NCI-H774 (cell line): ENCODE measurements around the gene CES2.

Experiments used
- DNase-seq: peaks from one replicate; lab custom pipeline; 2025; lab: John Stamatoyannopoulos, UW

The CES2 gene

DNA sequence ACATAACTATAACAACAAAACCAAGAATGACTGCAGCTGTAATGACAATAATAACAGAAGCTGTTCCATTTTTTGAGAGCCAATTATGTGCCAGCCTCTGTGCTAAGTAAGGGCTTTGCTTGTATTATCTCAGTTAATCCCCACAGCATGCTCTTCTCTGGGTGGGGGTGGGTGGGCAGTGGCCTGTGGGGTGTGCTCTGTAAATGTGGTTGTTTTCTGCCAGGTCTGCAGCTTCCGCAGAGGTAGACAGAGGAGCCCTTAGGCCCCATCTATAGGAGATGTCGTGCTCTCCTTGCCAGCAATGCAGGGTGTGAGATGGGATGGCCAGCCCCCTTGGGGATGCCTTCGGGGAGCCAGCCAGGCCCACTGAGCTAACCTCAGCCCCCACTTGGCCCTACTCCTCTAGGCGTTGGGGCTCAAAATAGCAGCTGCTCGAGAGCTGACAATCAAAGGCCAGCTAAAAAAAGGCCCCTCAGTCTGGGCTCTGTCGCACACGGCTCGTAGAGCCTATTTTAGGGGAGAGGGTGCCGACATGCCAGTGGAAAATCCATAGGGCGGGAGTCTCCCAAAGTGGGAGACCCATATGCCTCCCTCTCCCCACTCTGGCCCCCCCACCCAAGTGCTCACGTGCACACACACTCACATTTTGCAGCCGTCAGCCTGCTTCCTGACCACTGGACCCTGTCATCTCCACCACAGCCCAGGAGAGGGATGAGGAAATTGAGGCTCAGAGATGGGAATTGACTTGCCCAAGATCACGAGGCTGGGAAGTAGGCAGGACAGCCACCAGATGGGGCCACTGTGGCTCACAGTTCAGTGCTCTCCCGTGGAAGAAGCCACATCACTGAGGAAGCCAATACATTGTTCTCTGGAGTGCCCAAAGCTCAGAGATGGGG lies 32.4 kb upstream of the CES2 start:
- no peak for DNase-seq

DNA sequence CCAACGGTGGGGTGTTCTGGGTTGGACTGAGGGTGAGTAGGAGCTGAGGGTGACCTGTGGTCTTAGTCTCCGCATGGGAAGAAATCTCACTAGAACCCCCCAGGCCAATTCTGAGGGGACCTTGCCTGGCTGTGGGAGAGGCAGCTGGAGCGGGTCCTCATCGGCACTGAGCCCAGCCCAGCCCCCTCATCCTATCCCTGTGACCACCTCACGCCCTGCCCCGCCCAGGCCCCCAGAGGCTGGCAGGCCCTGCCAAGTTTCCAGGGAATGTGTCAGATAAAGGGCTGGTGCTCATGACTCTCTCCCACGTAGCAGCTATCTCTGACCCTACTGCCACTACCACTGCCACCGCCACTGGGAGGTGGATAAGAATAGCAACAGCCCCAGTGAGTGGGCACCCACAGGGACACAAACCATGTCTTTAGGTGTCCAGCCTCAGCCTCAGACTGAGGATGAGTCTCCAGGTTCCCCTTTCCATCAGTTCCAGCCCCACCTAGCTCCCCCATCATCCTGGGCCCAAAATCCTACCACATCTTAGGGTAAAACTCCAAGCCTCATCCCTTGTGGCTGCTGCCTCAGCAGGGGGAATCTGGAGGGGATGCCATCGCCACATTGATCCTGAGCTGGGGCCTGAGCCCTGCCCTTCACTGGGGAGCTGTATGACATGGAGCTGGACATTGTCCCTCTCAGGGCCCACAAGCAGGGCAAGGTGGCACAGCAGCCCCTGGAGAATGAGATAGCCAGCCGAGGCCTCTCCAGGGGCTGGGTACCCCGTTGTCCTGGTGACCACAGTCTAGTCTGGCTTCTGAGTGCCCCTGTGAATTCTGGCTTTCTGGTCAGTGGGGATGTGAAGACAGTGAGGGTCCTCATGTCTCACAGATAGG lies 31.5 kb upstream of the CES2 start:
- DNase-seq = no peak

DNA sequence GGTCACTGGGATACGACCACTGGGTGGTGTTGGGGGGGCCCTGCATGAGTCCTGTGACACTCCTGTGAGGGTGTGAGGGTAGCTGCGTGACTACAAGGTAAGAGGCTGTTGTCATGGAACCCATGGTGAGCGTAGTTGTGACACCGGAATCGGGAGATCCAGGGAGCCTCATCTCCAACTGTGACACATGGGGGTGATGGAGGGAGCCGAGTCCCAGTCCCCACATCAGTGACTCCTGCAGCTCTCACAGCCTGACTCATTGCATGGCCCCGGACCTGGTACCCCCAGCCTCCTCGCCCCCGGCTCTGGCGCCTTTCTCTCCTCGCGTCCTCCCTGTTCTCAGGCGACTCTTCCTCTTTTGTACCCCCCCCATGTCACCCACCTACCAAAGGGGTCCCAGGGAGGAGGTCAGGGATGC lies 30.9 kb upstream of the CES2 start:
- DNase-seq = no peak

DNA sequence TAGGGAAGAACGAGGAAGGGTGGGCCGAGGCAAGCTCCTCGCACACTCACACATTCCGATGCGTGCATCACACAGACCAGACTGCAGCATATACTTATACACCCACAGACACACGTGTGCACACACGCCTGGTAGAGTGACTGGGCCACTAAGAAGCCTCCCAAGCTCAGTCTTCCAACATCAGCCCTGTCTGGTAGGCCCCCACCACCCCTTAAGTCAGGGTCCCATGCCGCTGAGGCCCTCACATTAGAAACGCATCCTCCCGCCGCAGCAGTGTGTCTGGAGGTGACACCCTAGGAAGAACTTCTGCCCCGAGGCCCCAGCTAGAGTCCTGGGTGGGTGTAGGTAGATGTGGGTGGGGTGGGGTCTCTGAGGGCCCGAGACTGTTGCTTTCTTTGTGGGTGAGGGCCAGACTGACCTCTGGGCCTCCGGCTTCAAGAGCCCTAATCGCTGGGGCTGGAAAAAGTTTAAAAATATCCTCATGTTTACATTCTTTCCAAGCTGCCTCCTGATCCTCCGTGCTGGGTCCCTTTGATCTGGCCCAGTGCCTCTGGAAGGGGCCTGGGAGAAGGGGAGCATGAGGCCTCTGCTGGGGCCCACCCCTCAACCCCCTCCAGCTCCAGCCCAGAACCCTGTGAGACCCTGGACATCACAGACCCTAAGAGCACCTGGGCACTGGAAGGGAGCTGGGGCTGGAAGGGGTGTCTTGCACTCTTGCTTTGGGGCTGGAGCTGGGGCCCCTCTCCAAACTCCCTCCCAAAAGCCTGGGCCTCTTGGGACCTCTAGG lies 30.3 kb upstream of the CES2 start:
- DNase-seq = no peak

DNA sequence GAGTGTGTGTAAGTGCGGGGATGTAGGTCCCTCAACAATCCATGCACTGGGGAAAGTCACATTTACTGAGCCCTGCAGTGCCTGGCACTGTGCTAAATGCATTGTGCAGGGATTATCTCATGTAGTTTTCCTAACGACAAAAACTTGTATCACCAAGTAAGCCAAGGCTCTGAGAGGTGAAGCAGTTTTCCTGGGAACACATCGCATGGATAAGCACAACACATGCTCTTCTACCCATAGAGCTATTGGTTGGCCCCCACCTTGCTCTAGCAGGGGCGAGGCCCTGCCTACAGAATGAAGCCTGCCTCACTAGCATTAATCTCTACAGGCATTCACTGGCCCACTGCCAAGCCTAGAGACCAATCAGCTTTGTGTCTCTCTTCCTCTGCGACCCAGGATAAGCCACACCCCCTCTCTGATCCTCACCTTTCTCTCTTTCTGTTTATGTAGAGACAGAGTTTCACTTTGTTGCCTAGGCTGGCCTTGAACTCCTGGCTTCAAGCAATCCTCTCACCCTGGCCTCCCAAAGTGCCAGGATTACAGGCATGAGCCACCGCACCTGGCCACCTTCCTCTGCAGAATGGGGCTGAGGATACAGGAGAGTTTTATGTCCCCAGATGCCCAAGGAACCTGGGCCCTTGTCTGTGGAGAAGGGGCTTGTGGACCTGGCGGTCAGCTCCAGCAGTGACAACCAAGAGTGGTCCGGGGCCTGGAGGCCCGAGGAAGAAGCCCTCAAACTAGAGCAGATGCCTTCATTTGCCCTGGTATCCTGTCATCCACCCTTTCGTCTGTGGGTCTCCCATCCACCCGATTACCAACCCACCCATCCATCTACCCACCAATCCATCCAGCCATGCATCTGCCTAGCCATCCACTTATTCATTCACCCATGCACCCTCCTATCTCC lies 29.4 kb upstream of the CES2 start:
- DNase-seq = no peak

DNA sequence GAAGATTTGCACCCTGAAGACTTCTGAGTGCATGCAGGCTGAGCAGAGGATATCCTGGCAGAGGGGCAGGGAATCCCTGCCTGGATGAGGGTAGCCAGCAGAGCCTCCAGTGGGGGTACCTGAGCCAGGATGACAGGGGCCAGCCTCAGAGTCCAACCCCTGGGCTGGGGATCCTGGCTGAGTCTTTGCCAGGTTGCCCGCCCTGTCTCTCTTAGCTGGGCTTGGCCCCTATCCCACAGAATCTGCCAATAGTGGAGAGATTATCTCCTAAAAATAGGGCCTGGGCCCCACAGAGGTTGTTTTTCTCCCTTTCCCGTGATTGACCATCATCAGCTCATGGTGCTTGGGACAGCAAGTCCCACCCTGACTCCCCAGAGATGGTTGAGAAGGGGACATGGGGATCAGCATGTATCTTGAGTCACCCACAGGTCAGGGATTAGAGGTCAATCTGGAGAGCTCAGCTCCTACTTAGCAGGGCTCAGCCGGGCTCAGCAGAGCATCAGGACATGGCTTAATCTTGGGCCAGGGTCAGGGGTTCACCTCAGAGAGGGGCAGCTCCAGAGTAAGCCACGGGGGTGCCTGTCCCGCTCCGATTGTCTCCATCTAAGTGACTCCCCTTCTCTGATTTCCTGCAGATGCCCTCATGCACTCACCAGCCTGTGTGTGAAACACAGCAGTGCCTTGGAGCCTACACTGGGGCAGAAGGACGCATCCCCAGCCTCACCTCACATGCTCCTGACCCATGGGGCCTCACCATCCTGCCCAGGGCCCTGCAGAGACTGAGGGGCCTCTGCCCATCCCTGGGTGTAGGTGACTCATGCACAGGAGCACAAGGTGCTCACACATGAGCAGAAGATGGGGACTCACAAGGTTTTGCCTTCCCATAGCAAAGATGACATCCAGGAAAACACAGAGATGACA lies 28.1 kb upstream of the CES2 start:
- DNase-seq = no peak

DNA sequence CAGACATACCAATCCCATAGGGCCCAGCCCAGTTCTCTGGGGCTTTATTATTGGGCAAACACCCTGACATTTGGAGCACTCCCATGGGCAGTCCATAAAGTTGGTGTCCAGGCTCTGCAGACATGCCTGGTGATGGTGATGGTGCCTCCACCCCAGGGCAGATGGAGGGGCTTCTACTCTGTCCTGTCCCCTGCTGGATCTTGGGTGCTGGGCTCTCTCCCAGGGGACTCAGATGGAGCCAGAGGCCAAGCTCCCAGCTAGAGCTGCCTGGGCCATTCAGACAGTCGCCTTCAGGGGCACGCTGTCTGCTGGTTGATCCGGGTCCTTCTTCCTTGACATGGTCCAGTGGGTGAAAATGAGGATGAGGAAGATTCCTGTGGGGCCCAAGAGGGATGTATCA lies 27.2 kb upstream of the CES2 start:
- DNase-seq = no peak

DNA sequence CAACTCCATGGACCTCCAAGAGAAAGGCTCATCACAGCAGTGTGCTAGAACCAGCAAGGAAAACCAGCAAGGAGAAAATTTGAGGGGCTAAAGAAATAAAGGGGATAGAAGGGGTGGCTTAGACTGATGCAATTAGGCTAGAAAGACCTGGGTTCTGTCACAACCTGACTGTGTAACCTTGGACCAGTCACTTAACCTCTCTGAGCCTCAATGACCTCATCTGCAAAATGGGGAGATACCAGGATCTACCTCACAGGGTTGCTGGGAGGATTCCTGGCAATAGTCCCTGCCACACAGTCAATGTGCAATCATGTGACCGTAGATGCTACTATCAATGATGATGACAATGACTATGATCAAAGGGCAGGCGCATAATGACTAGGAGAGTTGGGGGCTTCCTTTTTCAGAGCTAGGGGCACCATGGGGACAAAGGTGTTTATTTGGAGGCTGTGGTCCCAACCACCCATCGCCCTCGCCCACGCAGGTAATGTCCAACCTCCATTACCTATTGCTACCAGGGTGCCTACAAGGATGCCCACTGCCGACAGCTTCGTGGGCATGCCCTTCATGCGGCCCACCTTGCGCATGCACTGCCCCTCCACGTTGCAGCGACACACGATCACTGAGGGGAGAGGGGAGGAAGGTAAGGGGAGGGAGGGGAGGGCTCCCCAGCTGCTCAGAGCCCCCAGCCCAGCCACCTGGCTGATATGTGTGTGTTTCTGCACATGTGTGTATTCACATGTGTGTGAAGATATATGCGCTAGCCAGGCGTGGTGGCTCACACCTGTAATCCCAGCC lies 26.4 kb upstream of the CES2 start:
- no peak for DNase-seq

DNA sequence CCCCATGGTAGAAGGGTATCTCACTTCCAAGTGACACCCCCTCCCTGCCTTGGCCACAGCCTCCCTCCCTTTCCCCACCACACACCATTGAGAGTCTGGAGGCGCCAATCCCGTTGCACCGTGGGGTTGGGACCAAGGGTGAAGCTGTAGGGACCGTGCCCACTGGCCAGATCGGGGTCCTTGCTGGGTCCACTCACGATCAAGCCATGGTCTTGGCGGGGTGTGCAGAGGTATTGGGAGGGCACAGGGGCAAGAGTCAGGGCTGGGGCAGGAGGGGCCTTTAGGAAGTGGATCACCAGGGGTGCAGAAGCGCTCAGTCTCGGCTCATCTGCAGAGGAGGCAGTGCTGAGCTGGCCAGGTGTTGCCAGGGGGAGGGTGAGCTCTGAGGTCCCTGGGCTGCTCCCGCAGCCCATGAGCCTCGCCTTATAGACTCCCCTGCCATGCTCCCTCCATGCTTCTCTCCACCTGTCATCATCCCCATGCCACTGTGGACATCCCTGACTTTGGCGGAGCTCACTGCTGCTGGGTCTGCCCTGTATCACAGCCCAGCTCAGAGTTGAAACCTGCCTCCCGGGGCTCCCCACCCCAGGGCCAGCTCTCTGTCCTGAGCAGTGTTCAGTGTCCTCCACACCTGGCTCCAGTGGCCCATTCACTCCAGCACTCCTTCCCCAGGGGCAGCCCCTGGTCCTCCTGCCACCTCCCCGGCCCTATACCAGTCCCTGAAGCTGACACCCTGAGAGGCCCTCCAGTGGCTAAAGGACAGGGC lies 25.0 kb upstream of the CES2 start:
- DNase-seq = no peak

DNA sequence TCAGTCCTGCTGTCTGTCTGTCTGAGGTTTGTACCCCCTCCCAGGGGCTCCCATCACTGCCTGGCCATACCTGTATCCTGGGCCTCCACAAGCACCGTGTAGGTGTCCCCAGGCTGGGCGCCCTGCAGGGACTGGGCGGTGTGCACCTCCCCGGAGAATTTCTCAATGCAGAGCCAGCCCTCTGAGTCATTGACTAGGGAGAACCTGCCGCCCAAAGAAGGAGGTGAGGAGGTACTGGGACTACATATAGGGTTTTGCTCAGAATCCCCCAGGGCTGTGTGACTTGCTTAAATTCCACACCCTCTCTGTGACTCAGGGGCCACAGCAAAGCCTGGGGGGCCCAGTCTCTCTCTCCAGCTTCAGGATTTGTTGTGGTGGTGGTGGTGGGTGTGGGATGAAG lies 24.2 kb upstream of the CES2 start:
- no peak for DNase-seq

DNA sequence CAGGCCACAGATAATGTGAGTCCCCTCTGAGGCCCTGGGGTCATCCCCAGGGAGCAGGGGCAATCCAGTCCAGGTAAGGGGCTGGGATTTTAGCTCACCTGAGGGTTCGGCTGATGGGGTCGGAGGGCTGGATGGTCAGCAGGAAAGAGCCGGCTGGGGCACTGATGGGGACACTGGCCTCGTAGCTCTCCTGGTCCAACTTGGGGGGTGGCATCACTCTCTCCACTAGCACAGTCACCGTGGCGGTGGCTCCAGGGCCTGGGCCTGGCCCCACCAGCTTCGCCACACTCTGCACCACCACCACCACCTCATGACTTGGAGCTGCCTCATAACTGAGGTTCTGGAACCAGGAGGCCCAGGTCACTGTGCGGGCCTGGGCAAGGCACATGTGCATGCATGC lies 23.5 kb upstream of the CES2 start:
- no peak for DNase-seq

DNA sequence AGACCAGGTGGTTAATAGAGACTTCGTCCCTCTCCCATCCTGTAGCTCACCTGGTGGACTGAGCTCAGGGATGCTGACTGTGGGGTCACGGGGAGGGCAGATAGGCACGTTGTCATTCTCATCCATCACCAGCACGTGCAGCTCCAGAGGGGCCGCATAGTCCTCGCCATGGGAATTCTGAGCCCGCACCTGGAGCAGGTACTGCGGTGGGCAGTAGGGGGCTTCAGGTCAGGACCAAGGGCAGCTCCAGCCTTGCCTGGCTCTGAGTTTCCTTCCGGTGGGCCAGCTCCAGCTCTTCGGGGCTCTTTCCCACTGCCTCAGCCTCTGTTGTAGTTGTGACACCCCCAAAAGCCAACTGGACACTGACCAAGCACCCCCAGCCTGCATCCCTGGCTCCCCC lies 22.2 kb upstream of the CES2 start:
- no peak for DNase-seq

DNA sequence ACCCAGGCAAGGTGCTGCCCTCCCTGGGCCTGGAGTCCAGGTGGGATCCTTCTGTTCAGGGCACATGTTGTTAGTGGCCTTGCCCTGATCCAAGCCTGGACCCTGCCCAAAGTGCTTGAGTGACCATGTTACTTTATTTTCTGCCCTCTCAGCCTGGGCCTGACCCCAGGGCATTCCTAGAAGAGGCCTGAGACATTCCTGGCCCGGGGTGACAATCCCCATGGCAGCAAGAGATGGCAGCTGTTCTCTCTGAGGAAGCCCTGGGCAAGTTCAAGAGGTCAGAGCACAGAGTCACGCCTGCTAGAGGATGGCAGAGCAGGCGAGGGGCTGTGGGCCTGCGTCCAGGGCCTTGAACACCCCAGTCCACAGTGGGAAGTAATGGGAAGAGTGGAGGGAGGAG lies 21.6 kb upstream of the CES2 start:
- no peak for DNase-seq

DNA sequence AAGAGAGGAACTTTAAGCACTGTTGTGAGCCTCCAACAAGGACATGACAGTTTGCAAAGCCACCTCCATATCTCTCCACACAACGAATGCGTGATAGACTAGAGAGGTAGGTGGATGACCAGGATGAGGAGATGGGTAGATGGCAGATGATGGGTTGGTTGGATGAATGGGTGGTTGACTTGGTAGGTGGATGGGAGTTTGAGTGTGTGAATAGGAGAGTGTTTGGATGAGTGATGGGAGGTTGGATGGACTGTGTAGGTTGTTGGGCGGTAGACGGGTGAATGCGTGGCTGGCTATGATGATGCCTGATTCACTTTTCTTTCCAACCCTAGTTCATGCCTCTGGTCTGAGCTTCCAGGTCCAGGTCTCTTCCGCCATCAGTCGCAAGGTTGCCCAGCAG lies 20.8 kb upstream of the CES2 start:
- no peak for DNase-seq

DNA sequence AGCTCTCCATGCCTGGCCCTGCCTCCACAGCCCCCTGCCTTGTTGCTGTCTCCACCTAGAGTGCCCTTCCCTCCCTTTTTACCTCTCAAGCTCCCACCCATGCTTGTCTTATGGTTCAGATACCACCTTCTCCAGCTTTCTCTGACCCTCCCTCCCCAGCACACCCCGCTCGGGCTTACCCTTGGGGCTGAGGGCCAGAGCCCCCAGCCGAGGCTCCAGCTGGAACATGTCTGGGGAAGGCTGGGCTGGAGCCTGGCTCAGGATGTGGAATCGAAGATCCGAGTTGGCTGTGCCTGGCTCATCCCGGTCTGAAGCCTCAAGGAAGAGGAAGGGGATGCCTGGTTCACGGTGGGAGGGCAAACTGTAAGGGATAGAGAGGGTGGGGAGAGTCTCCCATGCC lies 20.3 kb upstream of the CES2 start:
- no peak for DNase-seq

DNA sequence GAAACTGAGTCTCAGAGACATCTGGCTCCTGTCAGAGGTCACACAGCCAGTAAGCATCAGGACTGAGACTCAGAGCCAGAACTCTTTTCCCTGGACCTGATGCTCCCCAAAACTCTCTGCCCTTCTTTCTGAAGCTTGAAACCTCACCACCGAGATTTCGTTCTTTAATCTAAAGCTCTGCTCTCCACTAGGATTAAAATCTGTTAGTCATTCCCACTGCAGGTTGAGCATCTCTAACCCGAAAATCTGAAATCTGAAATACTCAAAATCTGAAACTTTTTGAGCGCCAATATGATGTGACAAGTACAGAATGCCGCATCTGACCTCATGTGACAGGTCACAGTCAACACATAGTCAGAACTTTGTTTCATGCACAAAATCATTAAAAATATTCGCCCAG lies 18.8 kb upstream of the CES2 start:
- no peak for DNase-seq

DNA sequence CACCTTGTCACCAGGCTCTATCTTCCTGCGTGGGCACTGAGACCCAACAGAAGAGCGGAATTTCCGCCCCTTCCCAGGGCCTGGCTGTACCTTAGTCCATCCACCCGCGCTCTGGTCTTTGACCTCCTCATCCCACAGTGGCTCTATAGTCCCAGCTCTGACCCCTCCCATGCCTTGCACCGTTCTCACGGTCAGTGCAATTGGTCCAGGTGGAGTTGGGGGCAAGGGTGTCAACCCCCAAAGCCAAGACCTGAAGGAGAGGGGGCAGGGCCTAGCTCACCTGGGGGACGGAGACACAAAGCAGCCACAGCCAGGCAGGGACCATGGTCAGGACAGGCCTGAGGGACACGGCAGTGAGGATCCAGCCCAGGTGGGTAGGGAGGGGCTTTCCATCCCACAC lies 17.6 kb upstream of the CES2 start:
- DNase-seq = no peak

DNA sequence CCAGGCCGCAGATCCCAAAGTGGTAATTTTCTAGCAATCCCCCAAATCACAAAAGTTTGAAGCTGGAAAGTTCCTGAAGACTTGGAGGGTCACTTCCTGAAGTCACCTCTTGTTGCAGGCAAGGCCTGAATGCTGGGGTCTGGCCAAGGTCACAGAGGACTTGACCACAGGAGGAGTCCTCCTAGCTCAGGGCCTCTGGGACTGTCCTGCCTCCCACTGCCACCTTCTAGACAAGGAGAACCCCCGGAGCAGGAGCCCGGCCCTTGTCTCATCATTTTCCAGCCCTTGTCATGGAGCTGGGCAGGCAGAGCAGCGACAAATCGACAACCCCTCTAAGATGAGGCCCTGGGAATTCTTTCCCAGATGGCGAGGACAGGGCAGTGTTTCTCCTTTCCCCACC lies 17.0 kb upstream of the CES2 start:
- no peak for DNase-seq
